ENCODE data around the gene NYAP2. TPM values are rescaled to one million over a fixed set of nuclear protein-coding genes. Genes with fewer than 3 reads are reported as not detected.

Gene NYAP2
- total RNA-seq, 1 donor from 2014 or later = 0.07 TPM

DNA sequence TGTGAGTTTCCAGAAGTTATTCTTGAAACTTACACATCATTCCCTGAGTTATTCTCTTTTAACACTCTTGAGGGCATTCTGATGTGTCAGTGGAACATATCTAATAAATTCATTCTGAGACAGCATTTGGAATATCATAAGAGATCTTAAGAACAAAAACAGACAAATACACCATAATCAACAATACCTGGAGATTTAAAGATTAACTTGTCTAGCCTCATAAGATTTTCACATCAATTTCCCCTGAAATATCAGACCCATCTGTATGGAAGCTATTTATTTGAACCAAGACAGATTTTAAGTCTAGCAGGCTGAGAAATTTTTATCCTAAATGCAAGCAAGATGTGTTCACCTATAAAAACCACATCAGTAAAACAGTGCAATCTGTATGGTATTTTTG is 181.6 kb downstream of the NYAP2 start:
- H3K4me1 ChIP-seq = no peaks in the 10 kb centered on the region
- H3K4me3 ChIP-seq = no peak overlapping the region
- H3K9ac ChIP-seq = no peak overlapping the region
- no peaks in the 10 kb centered on the region for H3F3A ChIP-seq (ENCODE audit: low read depth)
- no peak for TF ChIP-seq EZH2phosphoT487 (IDR thresholded peaks at IDR 0.05)
- TF ChIP-seq, protein P1, sequence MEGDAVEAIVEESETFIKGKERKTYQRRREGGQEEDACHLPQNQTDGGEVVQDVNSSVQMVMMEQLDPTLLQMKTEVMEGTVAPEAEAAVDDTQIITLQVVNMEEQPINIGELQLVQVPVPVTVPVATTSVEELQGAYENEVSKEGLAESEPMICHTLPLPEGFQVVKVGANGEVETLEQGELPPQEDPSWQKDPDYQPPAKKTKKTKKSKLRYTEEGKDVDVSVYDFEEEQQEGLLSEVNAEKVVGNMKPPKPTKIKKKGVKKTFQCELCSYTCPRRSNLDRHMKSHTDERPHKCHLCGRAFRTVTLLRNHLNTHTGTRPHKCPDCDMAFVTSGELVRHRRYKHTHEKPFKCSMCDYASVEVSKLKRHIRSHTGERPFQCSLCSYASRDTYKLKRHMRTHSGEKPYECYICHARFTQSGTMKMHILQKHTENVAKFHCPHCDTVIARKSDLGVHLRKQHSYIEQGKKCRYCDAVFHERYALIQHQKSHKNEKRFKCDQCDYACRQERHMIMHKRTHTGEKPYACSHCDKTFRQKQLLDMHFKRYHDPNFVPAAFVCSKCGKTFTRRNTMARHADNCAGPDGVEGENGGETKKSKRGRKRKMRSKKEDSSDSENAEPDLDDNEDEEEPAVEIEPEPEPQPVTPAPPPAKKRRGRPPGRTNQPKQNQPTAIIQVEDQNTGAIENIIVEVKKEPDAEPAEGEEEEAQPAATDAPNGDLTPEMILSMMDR (IDR thresholded peaks at IDR 0.05) = no peak
- TF ChIP-seq EZH2 (IDR thresholded peaks at IDR 0.05) = no peak
- H3K4me3 Mint-ChIP-seq = no peak overlapping the region
- H3K36me3 ChIP-seq = no peaks in the 10 kb centered on the region
- H3K27ac Mint-ChIP-seq = no peak overlapping the region
- no peaks in the 10 kb centered on the region for H3K79me2 ChIP-seq (ENCODE audit: low read depth)
- no peak overlapping the region for H3K27ac ChIP-seq
- H3K4me2 ChIP-seq = no peak overlapping the region
- no peak overlapping the region for H2AFZ ChIP-seq (replicated peaks)
- no peaks in the 10 kb centered on the region for H4K20me1 ChIP-seq (ENCODE audit: low read depth)
- peaks cover 3% of the 10 kb centered on the region for H3K27me3 Mint-ChIP-seq (ENCODE audit: insufficient read depth, low read depth)
- no peaks in the 10 kb centered on the region for H3K4me1 Mint-ChIP-seq
- H3K9me3 ChIP-seq (ENCODE audit: low read depth) = no peaks in the 10 kb centered on the region
- no peaks in the 10 kb centered on the region for H3K27me3 ChIP-seq
- H3K36me3 Mint-ChIP-seq = no peaks in the 10 kb centered on the region
- DNase-seq (ENCODE audit: low spot score) = no peak
- H3K9me3 Mint-ChIP-seq = no peaks in the 10 kb centered on the region

DNA sequence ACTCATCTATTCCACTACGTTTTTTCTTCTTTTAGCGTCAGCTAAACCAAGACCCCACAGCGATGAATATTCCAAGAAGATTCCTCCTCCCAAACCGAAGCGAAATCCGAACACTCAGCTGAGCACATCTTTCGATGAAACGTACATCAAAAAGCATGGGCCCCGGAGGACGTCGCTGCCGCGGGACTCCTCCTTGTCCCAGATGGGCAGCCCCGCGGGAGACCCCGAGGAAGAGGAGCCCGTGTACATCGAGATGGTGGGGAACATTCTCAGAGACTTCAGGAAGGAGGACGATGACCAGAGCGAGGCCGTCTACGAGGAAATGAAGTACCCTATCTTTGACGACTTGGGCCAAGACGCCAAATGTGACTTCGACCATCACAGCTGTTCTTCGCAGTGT is 182.4 kb downstream of the NYAP2 start:
- TF ChIP-seq EZH2phosphoT487 (IDR thresholded peaks at IDR 0.05) (no peak), EZH2 (IDR thresholded peaks at IDR 0.05) (no peak)
- TF ChIP-seq, protein P1 (IDR thresholded peaks at IDR 0.05) = no peak
- no peaks in the 10 kb centered on the region for H3K4me1 Mint-ChIP-seq
- no peak overlapping the region for H3K4me3 ChIP-seq
- no peaks in the 10 kb centered on the region for H3K79me2 ChIP-seq (ENCODE audit: low read depth)
- no peak overlapping the region for H3K27ac Mint-ChIP-seq
- H3K9ac ChIP-seq = no peak overlapping the region
- H3K27me3 Mint-ChIP-seq (ENCODE audit: insufficient read depth, low read depth) = peaks cover 3% of the 10 kb centered on the region
- H3K36me3 Mint-ChIP-seq = no peaks in the 10 kb centered on the region
- no peaks in the 10 kb centered on the region for H3K9me3 Mint-ChIP-seq
- no peak overlapping the region for H3K4me3 Mint-ChIP-seq
- no peaks in the 10 kb centered on the region for H3K36me3 ChIP-seq
- no peak for DNase-seq (ENCODE audit: low spot score)
- H3K4me2 ChIP-seq = no peak overlapping the region
- H3K9me3 ChIP-seq (ENCODE audit: low read depth) = no peaks in the 10 kb centered on the region
- no peak overlapping the region for H3K27ac ChIP-seq
- H4K20me1 ChIP-seq (ENCODE audit: low read depth) = no peaks in the 10 kb centered on the region
- no peaks in the 10 kb centered on the region for H3K4me1 ChIP-seq
- H2AFZ ChIP-seq (replicated peaks) = no peak overlapping the region
- no peaks in the 10 kb centered on the region for H3F3A ChIP-seq (ENCODE audit: low read depth)
- no peaks in the 10 kb centered on the region for H3K27me3 ChIP-seq

DNA sequence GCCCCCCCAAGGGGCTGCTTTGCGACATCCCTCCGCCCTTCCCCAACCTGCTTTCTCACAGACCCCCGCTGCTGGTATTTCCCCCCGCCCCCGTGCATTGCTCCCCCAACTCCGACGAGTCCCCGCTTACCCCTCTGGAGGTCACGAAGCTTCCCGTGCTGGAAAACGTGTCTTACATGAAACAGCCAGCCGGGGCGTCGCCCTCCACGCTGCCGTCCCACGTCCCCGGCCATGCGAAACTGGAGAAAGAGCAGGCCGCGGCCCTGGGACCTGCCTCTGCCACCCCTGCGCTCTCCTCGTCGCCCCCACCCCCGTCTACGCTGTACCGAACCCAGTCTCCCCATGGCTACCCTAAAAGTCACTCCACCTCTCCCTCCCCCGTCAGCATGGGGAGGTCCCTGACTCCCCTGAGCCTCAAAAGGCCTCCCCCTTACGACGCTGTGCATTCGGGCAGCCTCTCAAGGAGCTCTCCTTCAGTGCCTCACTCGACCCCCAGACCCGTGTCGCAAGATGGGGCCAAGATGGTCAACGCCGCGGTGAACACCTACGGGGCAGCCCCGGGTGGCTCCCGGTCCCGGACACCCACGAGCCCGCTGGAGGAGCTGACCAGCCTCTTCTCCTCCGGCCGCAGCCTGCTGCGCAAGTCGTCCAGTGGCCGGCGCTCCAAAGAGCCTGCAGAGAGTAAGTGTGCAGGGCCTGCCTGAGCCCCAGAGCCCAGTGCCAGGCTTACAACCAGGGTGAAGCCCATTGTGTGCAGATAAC is 183.0 kb downstream of the NYAP2 start:
- Histone ChIP-seq H2AFZ (replicated peaks) (no peak overlapping the region), H3K9ac (no peak overlapping the region), H4K20me1 (ENCODE audit: low read depth) (no peaks in the 10 kb centered on the region), H3K9me3 (ENCODE audit: low read depth) (no peaks in the 10 kb centered on the region), H3K27ac (no peak overlapping the region), H3K4me3 (no peak overlapping the region), H3K79me2 (ENCODE audit: low read depth) (no peaks in the 10 kb centered on the region), H3F3A (ENCODE audit: low read depth) (no peaks in the 10 kb centered on the region), H3K4me1 (no peaks in the 10 kb centered on the region), H3K27me3 (no peaks in the 10 kb centered on the region), H3K4me2 (no peak overlapping the region), H3K36me3 (no peaks in the 10 kb centered on the region)
- Mint-ChIP-seq H3K4me3 (no peak overlapping the region), H3K27me3 (ENCODE audit: insufficient read depth, low read depth) (peaks cover 3% of the 10 kb centered on the region), H3K4me1 (no peaks in the 10 kb centered on the region), H3K36me3 (no peaks in the 10 kb centered on the region), H3K27ac (no peak overlapping the region), H3K9me3 (no peaks in the 10 kb centered on the region)
- TF ChIP-seq, protein P1 (IDR thresholded peaks at IDR 0.05) = no peak
- TF ChIP-seq EZH2 (IDR thresholded peaks at IDR 0.05) (no peak), EZH2phosphoT487 (IDR thresholded peaks at IDR 0.05) (no peak)
- no peak for DNase-seq (ENCODE audit: low spot score)
